Fibroblast of skin of right quadriceps (primary cell): ENCODE measurements around the gene PLEKHG4B.
"Not testable (repeated sequence)": the region's sequence is repeated elsewhere in the genome, so short reads cannot be mapped to it uniquely, and the experiment has no call there.

Experiments
- DNase-seq: peaks from one replicate; pipeline ENCODE4 v3.0.0-alpha.2; 2013

The PLEKHG4B gene

DNA sequence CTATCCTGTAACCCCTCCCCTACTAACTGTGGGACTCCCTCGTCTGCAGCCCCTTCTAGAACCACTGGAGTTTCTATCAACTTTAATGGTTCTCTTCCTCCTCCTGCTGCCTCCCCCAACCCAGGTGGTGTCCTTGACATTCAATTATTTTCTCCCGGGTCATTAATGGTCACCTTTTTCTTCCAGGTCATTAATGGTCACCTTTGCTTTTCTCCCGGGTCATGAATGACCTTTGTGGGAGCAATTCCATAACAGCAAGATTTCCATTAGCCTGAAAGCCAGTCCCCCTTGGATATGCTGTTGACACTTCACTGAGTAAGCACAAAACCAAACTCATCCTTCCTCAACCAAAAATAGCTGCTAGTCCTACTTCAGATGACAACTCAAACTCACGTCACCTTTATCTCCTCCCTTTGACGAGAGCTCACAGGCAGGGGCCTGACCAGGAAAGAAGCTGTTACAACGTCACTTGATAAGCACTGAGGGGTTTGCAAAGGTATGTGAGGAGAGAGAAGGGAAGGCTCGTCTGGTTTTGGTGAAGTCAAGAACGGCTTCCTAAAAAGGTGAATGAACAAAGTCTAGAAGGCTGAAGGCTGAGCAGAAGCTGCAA, 115.1 kb downstream of the PLEKHG4B start:
- DNase-seq: no peak

DNA sequence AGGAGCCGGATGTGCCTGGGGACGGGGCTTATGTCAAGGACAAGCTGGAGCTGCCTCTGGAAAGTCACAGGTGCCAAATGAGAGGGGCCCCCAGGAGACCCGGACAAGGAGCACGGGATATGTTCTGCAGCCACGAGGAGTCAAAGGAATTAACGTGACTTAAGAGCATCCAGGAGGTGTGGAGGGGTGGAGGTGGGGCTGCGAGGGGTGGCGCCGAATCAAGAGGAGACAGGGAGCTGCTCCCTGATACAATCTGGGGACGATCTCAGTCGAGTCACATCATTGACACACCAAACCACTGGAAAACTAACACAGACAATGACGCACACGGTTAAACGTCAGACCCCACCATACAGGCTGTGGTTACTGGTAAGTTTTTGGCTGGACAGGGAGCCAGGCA, 115.6 kb downstream of the PLEKHG4B start:
- DNase-seq: no peak

DNA sequence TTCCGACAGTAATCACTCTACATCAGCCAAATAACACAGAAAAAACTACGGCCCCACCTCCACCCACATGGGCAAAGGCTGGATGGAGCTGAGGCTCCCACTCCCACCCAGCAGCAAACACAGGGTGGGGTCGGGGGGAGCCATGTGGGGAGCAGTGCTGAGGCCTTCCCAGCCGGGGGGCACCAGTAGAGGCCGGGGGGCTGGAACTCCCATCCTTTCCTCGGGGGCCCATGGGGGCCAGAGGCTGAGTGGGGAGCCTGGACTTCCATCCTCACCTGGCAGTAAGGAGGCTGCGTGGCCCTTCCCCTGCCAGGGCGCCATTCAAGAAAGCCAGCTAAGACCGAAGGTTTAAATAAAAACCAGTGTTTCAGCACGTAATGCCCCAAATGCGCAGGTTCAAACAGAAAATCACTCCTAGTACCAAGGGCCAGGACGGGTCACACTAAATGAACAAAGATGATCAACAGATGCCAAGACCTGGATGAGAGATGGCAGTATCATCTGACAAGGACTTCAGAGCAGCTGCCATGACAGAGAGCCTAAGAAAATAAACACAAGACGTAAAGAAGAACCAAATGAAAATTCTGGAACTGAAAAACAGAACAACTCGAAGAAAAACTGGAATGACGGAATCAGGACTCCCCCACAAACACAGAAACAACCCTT, 116.6 kb downstream of the PLEKHG4B start:
- DNase-seq: no peak

DNA sequence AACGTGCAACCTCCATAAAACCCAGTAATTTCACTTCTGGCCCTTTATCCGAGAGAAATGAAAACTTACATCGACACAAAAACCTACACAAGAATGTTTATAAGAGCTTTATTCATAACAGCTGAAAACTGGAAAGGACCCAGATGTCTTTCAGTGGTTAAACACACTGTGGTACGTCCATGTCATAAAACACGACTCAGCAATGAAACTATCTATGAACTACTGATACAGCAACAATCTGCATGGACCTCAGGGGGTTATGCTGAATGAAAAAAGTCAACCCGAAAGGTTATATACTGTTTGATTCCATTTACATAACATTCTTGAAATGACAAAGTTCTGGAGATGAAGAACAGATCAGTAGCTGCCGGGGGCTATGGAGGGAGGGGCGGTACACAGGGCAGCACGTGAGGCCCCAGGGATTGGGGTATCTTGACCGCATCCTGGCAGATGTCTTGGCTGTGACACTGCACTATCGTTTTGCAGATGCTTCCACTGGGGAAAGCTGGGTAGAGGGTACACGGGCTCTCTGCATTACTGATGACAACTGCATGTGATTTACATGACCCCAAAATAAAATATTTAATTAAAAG, 121.9 kb downstream of the PLEKHG4B start:
- no peak for DNase-seq

DNA sequence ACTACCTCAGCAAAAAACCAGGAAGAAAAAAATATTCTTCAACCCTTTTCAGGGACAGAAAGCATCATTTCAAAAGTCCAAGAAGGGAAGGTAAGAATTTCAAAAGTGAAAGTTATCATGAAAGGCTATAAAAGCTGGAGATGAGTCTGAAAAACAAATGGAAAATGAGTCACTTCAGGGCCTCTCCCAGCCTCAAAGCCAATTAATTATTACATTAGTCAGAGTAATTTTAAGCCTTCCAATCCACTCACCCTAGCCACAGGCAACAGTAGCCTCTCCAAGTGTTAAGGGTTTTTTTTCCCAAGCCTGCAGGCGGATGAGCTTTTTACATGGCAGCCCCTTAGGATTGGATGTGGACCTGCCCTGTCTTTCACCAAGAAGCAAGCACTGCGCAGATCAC, 123.3 kb downstream of the PLEKHG4B start:
- peak; percentile 45 for DNase-seq

DNA sequence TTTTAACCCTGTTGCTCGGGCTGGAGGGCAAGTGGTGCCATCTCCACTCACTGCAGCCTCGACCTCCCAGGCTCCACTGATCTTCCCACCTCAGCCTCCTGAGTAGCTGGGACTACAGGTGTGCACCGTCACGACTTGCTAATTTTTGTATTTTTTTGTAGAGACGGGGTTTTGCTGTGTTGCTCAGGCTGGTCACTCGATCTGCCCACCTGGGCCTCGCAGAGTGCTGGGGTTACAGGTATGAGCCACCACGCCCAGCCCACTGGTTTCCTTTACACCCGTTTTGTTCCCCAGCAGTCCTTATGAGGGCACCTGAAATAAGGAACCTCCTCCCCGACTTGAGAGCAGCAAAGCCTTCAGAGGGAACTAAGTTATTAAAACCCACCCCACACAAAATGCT, 124.1 kb downstream of the PLEKHG4B start:
- DNase-seq: not testable (repeated sequence)

DNA sequence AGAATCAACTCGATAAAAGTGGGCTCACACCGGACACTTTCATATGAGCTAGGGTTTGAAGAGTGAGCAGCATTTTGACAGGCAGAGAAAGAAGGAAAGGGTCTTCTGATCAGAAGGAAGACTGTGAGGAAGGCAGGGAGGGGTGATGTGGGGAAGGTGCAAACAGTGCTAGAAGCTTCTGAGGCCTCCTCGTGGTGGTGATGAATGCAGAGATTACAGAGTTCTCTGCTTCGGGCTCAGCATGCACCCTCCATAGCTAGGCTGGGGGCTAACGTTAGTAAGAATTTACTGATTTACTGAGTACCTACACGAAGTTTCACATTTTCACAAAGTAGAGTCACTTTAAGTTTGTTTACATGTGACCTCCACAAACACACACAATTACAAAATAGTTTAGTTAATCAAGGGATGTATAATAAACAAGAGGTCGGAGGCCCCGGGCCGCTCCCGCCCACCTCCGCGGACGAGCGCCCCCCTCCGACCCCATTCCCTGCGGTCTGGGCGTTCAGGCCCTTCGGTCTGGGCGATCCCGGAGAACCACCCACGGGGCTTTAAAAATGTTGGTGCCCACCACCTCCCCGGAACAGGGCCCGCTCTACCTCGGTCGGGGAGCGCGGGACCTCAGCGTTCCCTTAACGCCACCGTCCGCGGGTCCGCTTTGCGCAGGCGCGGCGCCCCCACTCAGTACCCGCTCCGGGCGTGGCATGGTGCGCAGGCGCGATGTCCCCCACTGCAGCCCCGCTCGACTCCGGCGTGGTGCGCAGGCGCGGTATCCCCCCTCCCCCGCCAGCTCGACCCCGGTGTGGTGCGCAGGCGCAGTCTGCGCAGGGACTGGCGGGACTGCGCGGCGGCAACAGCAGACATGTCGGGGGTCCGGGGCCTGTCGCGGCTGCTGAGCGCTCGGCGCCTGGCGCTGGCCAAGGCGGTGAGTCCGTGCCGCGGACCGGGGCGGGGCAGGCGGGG, 125.8 kb downstream of the PLEKHG4B start, which contains the start of the genes CCDC127 and SDHA:
TSS of gene CCDC127 (minus strand) at position 660 of the 963 bp plus-strand sequence. CDS start 1,304 bp downstream, outside the sequence.
TSS of gene SDHA (plus strand) at position 827 of the 963 bp plus-strand sequence. CDS start at position 863, 36 bp downstream.
- DNase-seq: peak; percentile 91

DNA sequence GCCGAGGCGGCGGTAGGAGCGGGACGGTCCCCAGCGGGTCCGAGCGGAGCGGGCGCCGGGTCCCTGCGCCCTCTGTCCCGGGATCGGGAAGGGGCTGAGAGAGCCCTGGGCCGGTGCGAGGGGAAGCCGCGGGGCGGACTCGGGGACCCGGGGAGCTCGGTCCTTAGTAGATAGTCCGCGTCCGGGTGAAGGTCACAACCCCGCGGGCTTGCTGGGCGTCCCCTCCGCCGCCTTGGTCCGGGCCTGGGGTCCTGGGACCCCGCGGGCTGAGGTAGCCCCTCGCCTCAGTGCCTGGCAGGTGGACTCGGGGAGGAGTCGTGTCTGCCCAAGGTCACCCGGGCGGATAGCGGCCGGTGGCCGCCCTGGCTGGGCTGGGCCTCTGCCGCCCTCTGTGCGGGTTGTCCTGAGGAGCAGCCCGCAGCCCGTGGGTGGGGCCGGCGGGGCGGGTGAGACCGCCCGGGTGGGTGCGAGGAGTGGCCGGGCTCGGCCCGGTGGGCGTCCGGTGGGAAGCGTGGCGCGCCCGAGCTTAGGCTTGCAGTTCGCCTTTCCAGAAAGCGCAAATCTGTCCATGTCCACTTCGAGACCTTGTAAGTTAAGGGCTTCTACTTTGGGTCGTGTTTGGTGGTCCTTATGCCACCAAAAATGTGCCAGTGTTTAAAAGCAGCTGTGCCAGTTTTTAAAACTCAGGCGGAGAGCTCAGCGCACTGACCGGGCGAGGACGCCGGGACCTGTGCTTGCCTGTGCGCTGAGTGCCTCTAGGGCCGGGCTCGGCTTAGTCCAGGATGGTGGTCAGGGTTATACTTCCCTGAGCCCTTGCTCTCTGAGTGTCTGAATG, 126.7 kb downstream of the PLEKHG4B start:
- DNase-seq: no peak

DNA sequence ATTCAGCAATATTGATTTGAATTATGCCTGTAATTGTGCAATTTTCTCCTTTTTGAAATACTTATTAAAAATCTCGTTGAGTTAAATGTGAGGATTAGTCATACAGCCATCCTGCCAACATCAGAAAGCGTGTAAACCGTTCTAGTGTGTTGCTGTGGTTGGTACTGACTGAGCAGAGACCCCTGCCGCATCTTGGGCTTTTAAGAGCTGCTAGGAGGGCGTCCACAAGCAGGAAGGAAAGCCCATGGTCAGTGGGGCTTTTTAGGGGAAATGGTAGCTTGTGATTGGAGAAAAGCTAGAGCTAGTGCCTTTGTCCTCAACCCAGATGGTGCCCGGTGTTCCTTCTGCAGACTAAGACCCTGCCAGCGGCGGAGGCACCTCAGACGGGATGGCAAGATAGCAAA, 127.5 kb downstream of the PLEKHG4B start:
- DNase-seq: no peak

DNA sequence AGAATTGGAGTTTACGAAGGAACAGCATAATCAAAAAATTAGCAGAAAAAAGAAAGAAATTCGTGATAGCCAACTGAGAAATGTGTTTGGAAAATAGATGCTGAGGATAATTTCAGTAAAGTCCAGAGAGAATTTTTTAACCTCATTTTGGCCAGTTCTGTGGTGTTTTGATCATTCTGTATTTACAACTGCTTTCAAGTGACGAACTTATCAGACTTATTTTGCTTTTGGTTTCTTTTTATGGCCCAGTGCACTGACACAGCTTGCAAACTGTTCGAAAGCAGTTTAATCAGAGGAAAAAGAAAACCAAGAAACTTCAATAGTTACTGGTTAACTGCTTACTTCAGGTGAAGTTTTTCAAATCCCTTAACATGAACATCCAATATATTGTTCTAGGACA, 128.0 kb downstream of the PLEKHG4B start:
- DNase-seq: no peak

DNA sequence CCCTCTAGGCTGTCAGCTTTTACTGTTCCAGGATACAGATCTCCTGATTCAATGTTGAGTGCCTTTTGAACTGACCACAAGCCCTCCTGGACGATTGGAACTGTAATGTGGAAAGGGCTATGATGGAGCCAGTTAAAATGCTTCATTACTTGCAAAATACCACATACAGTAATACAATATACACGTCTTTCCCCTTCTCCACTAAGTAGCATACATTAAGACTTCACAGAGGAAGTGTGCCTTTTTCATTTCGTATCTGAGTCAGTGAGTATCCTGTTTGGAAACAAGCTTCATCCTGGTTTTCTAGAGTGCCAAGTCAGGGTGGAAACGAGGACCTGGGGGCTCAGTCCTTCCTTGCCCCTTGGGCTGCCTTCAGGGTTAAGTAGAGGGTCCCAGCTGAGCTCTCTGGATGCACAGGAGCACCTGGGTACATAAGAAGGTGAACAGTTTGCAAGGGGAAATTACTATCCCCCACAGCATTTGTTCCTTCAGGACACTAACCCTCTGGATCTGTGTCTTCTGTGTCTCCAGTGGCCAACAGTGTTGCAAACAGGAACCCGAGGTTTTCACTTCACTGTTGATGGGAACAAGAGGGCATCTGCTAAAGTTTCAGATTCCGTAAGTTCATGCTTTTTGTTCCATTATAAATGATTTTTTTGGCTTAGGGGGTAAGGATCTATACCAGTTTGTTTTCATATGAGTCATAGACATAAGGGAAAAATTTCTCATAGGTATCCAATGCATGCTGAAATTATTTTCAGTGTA, 131.2 kb downstream of the PLEKHG4B start:
- not testable (repeated sequence) for DNase-seq

DNA sequence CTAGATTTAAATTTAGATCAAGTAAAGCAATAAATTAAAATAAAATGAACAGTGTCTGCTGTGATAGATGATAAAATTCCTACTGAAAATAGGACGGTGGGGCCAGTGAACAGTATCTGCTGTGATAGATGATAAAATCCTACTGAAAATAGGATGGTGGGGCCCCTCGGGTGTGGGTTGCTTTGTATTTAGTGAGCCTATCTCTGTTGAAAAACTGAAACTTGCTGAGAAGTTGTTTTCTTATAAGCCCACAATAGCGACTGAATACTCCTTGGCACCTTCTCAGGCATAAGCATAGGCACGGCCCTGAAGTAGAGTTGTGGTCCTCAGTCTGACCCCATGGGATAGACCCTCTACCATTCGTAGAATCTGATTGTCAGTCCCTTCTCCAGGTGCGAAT, 131.8 kb downstream of the PLEKHG4B start:
- no peak for DNase-seq

DNA sequence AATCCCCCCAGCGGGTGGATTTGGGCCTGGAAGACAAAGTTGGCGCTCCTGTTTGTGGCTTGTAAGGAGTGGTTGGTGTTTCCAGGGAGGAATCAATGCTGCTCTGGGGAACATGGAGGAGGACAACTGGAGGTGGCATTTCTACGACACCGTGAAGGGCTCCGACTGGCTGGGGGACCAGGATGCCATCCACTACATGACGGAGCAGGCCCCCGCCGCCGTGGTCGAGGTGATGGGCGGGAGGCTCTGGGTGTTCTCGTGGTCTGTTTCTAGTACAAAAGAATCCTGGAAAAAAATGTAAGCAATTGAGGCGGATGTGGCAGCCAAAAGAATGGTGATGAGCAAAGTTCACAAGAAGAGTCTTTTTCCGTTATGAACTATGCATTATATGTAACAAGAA, 133.4 kb downstream of the PLEKHG4B start:
- DNase-seq: no peak

DNA sequence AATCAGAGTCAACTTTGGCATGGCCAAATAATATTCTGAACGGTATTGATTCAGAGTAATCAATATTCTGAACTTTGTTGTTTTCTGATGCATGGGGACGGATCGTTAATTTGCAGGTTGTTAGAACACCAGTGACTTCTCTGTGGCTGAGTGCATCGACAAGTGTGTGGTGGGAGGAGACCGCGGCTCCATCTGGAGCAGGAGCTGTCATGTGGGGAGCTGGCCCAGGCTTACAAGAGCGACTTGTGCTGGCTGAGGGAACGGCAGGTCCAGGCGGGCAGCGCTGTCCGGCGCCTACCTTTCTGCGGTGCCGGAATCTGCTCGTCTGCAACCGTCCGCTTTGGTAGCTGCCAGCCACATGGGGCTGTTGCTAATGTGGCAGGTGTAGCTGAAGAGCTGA, 135.4 kb downstream of the PLEKHG4B start:
- DNase-seq: not testable (repeated sequence)

DNA sequence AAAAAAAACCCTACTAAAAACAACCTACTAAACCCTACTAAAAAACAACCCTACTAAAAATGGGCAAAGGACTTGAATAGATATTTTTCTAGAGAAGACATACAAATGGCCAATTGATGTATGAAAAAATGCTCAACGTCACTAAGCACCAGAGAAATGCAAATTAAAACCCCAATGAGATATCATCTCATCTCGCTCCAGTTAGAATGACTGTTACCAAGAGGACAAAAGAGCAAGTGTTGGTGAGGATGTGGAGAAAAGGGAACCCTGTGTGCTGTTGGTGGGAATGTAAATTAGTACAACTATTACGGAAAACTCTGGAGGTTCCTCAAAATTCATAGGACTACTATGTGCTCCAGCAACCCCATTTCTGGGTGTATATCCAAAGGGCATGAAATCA, 136.9 kb downstream of the PLEKHG4B start:
- no peak for DNase-seq

DNA sequence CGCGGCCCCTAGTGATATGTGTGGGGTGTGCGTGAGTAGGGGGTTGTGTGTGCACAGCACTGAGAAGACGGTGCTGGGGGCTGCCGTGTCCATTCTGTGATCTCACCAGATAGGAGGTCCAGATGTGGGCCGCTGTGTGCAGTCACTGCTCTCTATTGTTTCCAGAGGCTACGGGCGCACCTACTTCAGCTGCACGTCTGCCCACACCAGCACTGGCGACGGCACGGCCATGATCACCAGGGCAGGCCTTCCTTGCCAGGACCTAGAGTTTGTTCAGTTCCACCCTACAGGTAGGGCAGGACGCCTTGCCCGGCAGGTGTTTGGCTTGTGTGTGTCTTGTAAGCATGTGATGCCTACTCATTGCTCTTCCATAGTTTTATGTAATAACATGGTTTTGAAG, 138.7 kb downstream of the PLEKHG4B start:
- DNase-seq: no peak

DNA sequence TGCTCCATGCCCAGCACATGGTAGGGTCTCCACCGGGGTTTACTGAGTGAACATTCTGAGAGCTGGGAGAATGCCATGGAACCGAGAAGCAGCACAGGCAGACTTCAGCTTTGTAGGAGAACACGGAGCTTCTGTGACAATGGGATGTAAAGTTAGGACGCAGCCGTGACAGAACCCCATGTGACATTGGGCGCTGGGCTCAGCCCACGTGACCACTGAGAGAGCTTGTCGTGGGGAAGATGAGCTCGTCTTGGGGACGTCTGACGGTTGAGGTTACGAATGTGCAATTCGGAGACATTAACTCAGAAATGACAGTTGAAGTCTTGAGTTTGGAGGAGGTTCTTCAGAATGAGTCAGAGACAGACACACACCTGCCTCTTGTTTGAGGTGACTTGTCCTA, 139.7 kb downstream of the PLEKHG4B start:
- no peak for DNase-seq

DNA sequence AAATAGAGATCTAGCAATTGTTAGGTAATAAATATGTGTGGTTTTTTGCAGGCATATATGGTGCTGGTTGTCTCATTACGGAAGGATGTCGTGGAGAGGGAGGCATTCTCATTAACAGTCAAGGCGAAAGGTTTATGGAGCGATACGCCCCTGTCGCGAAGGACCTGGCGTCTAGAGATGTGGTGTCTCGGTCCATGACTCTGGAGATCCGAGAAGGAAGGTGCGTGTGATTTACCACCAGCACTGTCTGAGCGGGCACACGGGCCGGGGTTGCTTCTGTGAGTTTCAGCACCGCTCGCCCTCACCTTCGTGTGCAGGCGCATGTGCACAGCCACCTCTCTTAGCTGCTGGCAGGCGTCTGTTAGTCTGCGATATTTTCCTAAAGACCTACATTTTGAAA, 141.5 kb downstream of the PLEKHG4B start:
- DNase-seq: not testable (repeated sequence)

DNA sequence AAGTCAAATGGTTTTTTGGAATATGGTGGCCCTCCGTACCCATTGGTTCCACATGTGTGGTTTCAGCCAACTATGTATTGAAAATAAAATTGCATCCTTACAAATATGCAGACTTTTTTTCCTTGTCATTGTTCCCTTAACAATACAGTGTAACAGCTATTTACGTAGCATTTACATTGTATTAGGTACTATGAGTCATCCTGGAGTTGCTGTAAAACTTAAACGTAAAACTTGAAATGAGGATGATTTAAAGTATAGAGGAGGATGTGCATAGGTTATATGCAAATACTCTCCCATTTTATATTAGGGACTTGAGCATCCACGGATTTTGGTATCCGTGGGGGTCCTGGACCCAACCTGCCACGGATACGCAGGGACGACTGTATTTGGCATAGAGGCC, 142.5 kb downstream of the PLEKHG4B start:
- DNase-seq: no peak

DNA sequence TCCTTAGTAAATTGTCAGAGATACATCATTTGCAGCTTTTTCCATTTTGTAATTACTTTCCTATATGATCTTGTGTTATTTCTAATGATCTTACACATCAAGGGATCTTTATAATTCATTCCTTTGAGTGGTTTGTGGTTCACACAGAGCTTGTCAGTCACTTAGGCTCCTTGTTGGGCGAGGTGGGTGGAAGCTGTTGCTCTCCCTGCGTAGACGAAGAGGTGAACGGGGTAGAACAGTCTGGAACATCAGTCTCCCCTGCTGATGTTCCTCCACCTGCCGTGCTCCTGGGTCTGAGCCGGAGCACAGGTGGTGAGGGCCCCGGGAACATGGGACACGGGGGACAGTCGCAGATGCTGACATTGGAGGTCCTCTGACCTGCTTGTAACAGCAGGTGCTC, 143.6 kb downstream of the PLEKHG4B start:
- DNase-seq: not testable (repeated sequence)

DNA sequence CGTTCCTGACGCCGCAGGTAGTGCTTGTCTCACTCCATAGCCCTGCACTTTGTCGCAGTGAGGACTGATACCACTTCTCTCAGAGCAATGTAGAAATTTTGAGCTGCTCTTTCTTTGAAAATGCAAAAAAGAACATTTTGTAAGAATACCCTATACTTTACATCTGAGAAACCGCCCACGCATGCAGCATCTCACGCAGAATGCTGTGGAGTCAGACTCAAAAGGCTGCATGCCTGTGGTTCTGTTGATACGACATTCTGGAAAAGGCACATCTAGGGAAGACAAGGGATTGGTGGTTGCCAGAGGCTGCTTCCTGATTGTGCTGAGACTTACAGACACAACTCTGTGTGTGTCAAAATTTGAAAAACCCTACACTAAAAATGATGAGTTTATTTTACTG, 146.0 kb downstream of the PLEKHG4B start:
- not testable (repeated sequence) for DNase-seq
